Stimulated activated naive B cell treated with anti-CD40 and anti-IgM and Interleukin-4, amounts not matched to agents 10 μg/mL and 1 μg/mL and 100 μg/mL, for 72 hours (primary cell): ENCODE results near the gene C19orf38.

Experiments used
- ATAC-seq, 2 donors: fragments of 150-1000 bp; cut with Tn5 transposase; replicated peaks; 2 replicates each; pipeline ENCODE4 v1.10.0; 2021; ENCODE audit warnings: moderate library complexity in 1 of 2
- DNase-seq: peaks from one replicate; pipeline ENCODE4 v3.0.0; 2021
- H3K27ac Mint-ChIP-seq: one replicate; pipeline ENCODE4 v1.8.0; 2022; ENCODE audit warnings: mild to moderate bottlenecking, mixed read lengths
- H3K27me3 Mint-ChIP-seq, 2 donors: one replicate each; pipeline ENCODE4 v1.8.0; 2022; ENCODE audit warnings: mixed read lengths in 2 of 2
- H3K36me3 Mint-ChIP-seq, 2 donors: one replicate each; pipeline ENCODE4 v1.8.0; 2022; ENCODE audit warnings: mixed read lengths in 2 of 2, mild to moderate bottlenecking in 1 of 2
- H3K4me1 Mint-ChIP-seq, 2 donors: one replicate each; pipeline ENCODE4 v1.8.0; 2022; ENCODE audit warnings: mixed read lengths in 2 of 2, mild to moderate bottlenecking in 1 of 2
- H3K4me3 Mint-ChIP-seq, 2 donors: one replicate each; pipeline ENCODE4 v1.8.0; 2022; ENCODE audit warnings: mild to moderate bottlenecking in 2 of 2, mixed read lengths in 2 of 2, moderate library complexity in 1 of 2
- H3K9me3 Mint-ChIP-seq, 2 donors: one replicate each; pipeline ENCODE4 v1.8.0; 2022; ENCODE audit warnings: mixed read lengths in 2 of 2, mild to moderate bottlenecking in 1 of 2

C19orf38 gene

DNA sequence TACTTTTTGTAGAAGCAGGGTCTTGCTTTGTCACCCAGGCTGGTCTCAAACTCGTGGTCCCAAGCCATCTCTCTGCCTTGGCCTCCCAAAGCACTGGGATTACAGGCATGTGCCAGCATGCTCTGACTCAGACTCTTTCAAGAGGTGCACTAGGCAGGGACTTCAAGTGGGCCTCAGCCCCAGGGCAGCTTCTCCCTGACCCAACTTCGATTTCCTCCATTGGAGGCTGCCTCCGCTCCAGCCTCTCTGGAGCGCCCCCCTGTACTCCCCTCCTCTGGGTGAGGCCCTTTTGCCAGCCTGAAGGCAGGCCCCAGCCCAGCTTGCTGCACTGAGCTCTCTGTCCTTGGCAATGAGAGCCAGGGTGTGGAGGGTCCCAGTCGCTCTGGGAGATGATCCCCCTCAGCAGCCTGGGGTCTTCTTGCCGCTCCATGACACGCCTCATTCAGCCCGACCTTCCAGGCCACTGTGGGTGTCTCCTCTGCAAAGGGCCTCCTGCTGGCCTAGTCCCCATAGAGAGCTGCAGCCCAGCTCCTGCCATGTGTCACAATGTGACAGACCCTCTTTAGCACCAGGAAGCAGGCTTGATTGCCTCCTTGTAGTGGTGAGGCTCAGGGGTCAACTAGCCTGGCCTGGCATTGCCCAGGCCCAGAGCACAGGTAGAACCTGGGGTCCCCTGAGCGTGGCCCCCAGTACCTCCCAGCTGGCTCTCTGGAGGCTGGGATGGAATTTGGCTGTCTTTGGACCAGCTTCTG is 39.6 kb downstream of the C19orf38 start:
- no peak for DNase-seq
- Mint-ChIP-seq H3K27ac (peak overlapping the region; percentile 56), H3K36me3 (peaks cover 3 to 18% of the 10 kb centered on the region in 2 donors)

DNA sequence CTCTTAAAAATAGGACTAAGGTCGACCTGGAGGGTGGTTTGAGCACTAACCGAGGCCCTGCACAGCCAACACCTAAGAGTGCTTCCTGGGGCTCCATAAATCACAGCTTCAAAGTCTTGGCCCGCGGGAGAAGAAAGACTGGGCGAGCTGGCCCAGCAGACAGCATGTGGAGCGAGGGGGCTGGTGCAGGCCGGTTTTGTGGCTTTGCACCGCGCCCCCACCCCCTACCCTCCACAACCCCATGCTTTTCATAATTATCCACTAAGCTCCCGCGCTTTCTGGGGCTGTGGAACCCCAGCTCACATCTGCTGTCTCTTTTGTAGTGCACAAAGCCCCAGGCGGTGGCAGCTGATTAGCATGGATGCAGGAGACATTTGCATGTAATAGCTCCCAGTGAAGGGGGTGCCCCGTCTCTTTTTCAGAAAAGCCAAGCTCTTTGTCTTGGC is 40.2 kb downstream of the C19orf38 start:
- DNase-seq, result no peak
- H3K9me3 Mint-ChIP-seq, result no peaks in the 10 kb centered on the region
- ATAC-seq, result peak; percentile 46 to 57
- peaks cover 3 to 18% of the 10 kb centered on the region in 2 donors for H3K36me3 Mint-ChIP-seq
- H3K27ac Mint-ChIP-seq, result no peak overlapping the region
- H3K4me1 Mint-ChIP-seq, result peaks cover 11 to 29% of the 10 kb centered on the region in 2 donors
- H3K4me3 Mint-ChIP-seq, result no peak overlapping the region
- H3K27me3 Mint-ChIP-seq, result no peaks in the 10 kb centered on the region

More for the DNA sequence above, 39.6 kb downstream of the C19orf38 start:
- no peaks in the 10 kb centered on the region for H3K27me3 Mint-ChIP-seq
- H3K4me3 Mint-ChIP-seq, result no peak overlapping the region
- no peaks in the 10 kb centered on the region for H3K9me3 Mint-ChIP-seq
- ATAC-seq, result no peak
- H3K4me1 Mint-ChIP-seq, result peaks cover 13 to 29% of the 10 kb centered on the region in 2 donors

DNA sequence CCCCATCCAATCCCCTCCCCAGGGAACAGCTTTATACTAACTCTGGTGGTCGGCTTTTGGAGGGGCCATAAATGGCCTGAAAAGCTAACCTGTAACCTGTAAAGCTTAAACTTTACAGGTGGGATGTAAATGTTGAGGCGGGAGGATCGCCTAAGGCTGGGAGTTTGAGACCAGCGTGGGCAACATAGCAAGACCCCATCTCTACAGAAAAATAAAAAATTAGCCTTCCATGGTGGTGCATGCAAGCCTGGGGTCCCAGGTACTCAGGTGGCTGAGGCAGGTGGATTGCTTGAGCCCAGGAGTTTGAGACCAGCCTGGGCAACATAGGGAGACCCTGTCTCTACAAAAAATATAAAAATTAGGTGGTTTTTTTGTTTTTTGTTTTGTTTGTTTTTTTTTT is 41.7 kb downstream of the C19orf38 start:
- DNase-seq (no peak), ATAC-seq (no peak)
- H3K4me3 Mint-ChIP-seq, result no peak overlapping the region
- H3K9me3 Mint-ChIP-seq, result no peaks in the 10 kb centered on the region
- peaks cover 13 to 35% of the 10 kb centered on the region in 2 donors for H3K4me1 Mint-ChIP-seq
- H3K36me3 Mint-ChIP-seq, result peaks cover 7 to 22% of the 10 kb centered on the region in 2 donors
- H3K27ac Mint-ChIP-seq, result no peak overlapping the region
- no peaks in the 10 kb centered on the region for H3K27me3 Mint-ChIP-seq

DNA sequence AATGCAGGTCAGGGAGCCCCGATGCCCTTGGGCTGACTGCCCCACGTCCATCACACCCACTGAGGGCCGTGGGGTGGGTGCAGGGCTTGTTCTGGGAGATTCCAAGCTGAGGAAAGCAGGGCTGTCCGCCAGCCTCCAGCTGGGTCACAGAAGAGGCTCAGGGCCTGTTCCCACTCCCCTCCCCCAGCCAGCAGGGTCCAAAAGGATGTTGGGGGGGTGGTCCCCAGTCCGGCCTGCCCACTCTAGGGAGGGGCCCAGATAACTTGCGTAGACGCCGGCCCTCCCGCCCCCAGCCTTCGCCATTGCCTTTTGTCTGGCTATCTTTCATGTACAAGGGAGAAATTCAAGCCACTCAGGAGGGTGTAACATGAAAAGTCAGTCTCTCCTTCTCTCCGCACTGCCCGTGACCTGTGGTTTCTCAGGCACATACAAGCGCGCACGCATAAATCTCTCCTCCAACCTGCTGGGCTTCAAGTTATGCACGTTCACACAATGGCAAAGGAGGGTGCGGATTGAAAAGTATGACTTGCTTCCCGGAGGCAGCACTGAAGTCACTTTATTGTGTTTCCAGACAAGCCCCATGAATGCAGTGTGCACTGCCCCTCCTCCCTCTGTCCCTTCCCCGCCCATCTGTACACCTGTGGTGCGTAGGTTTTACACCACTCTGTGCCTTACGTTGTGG is 43.3 kb downstream of the C19orf38 start:
- H3K27ac Mint-ChIP-seq, result no peak overlapping the region
- no peaks in the 10 kb centered on the region for H3K9me3 Mint-ChIP-seq
- ATAC-seq (no peak), DNase-seq (no peak)
- H3K36me3 Mint-ChIP-seq, result peaks cover 8 to 20% of the 10 kb centered on the region in 2 donors
- no peak overlapping the region for H3K4me3 Mint-ChIP-seq
- H3K4me1 Mint-ChIP-seq, result peaks cover 14 to 37% of the 10 kb centered on the region in 2 donors
- H3K27me3 Mint-ChIP-seq, result no peaks in the 10 kb centered on the region

DNA sequence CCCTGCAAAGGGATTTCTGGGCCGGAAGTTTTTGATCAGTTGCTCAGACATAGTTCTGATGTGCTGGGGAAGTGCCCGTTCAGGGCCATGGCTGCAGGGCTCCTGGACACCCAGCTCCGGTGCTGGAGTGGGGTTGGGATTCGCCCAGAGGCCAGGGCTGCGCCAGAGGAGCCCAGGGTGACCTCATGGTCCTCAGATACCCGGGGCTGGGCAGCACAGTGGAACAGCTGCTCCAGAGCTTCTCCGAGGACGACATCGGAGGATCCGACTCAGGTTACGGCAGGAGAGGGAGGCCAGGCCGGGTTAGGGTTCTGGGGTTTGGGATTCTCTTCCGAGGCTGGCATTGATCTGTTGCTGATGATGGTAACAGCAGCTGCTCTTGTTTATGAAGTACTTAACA is 44.0 kb downstream of the C19orf38 start:
- Mint-ChIP-seq H3K36me3 (peaks cover 8 to 22% of the 10 kb centered on the region in 2 donors), H3K4me1 (peaks cover 14 to 40% of the 10 kb centered on the region in 2 donors), H3K9me3 (no peaks in the 10 kb centered on the region), H3K27me3 (no peaks in the 10 kb centered on the region), H3K4me3 (no peak overlapping the region), H3K27ac (no peak overlapping the region)
- no peak for ATAC-seq
- no peak for DNase-seq

DNA sequence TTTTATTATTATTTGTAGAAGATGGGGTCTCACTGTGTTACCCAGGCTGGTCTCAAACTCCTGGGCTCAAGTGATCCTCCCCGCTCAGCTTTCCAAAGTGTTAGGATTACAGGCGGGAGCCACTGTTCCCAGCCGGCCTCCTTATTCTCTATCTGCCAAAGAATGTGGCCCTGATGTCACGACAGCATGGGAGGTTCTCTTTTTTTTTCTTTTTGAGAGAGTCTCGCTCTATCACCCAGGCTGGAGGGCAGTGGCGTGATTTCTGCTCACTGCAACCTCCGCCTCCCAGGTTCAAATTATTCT is 46.6 kb downstream of the C19orf38 start:
- H3K4me1 Mint-ChIP-seq, result peaks cover 12 to 34% of the 10 kb centered on the region in 2 donors
- H3K27ac Mint-ChIP-seq, result no peak overlapping the region
- H3K27me3 Mint-ChIP-seq, result no peaks in the 10 kb centered on the region

DNA sequence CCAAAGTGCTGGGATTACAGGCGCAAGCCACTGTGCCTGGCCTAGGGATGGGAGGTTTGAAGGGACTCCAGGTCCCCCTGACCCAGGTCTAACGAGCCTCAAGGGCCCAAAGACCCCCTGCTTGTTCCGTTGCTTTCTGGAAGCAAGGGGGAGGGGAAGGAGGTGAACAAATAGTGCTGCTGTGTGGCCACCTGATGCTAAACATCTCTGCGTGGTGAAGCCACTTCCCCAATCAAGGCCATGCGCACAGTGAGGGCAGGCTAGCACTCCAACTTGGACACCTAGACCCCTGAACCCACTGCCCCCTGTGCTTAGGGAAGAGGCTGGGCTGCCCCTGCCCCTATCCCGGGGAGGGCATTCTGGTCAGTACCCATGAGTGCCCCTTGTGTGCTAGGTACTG is 47.1 kb downstream of the C19orf38 start:
- DNase-seq, result no peak
- no peaks in the 10 kb centered on the region for H3K9me3 Mint-ChIP-seq
- H3K4me3 Mint-ChIP-seq, result peak overlapping the region in 1 of 2 donors; percentile 52
- H3K4me1 Mint-ChIP-seq, result peaks cover 12 to 38% of the 10 kb centered on the region in 2 donors
- peaks cover 5 to 28% of the 10 kb centered on the region in 2 donors for H3K36me3 Mint-ChIP-seq
- no peak overlapping the region for H3K27ac Mint-ChIP-seq
- ATAC-seq, result no peak
- no peaks in the 10 kb centered on the region for H3K27me3 Mint-ChIP-seq

More for the DNA sequence above, 46.6 kb downstream of the C19orf38 start:
- Mint-ChIP-seq H3K36me3 (peaks cover 5 to 28% of the 10 kb centered on the region in 2 donors), H3K9me3 (no peaks in the 10 kb centered on the region), H3K4me3 (no peak overlapping the region)
- DNase-seq (no peak), ATAC-seq (no peak)

DNA sequence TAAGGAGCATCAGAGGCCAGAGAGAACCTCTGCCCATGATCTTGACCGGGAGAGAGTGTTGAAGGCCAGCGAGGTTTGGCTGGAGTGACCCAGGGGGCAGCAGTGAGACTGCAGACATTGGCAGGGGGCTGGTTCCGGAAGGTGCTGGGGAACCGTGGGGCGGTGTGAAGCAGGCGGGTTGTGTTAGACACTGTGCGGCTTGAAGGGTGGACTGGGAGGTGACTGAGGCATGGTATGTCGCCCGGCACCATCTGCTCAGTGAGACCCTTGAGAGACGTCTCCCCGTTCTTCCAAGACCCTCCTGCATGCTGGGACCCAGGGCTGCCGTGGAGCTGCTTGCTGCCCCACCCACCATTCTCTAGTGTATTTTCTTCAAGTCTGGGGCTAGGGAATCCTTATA is 47.7 kb downstream of the C19orf38 start:
- Mint-ChIP-seq H3K27me3 (no peaks in the 10 kb centered on the region), H3K27ac (no peak overlapping the region), H3K4me3 (no peak overlapping the region), H3K36me3 (peaks cover 5 to 28% of the 10 kb centered on the region in 2 donors), H3K9me3 (no peaks in the 10 kb centered on the region), H3K4me1 (peaks cover 12 to 38% of the 10 kb centered on the region in 2 donors)
- DNase-seq (no peak), ATAC-seq (no peak)

DNA sequence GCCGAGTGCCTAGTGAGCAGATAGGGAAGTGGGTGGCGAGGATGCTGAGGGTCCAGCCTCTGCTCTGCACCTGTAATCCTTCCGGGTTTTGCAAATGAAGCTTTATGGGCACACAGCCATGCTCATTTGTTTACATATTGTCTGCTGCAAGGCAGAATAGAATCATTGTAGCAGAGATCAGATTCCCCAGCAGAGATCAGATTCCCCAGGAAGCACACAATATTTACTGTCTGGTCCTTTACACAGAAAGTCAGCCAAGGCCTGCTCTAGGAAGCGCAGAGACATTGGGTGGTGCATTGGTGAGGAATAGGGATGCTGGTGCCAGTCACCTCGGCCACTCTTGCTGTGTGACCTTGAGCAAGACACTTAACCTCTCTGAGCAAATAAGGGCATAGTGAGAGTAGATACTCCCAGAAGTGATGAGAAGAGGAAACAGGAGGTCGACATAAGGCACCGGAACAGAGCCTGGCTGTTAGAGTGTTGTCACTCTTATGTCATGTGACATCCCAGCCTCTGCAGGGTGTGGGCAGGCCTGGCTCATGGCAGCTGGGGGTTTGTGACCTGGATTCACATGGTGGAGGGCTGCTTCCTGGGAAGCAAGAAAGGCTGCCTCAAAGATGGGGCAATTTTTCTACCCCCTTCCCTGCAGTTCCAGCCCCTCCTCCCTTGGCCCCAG is 48.8 kb downstream of the C19orf38 start:
- H3K27ac Mint-ChIP-seq, result no peak overlapping the region
- no peaks in the 10 kb centered on the region for H3K27me3 Mint-ChIP-seq
- H3K4me3 Mint-ChIP-seq, result no peak overlapping the region
- H3K36me3 Mint-ChIP-seq, result peaks cover 6 to 24% of the 10 kb centered on the region in 2 donors
- DNase-seq (no peak), ATAC-seq (peak in 1 of 2 donors; percentile 48)
- no peaks in the 10 kb centered on the region for H3K9me3 Mint-ChIP-seq
- H3K4me1 Mint-ChIP-seq, result peaks cover 12 to 38% of the 10 kb centered on the region in 2 donors

DNA sequence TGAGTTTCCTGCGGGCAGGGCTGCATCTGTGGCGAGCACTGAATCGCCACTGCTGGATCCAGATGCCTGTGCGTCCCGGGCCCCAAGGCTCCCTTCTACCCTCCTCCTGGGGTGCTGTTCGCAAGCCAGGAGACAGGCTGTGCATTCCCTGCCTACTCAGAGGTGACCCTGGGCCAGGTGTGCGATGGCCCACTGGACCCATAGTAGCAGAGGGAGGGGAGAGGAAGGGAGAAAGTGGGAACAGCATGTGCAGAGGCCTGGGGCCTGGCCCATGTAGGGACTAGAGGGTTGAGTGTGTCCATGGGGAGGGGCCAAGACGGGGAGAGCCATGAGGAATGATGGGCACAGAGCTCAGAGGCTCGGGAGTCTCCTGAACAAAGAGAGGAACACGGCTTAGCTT is 50.4 kb downstream of the C19orf38 start:
- no peaks in the 10 kb centered on the region for H3K9me3 Mint-ChIP-seq
- no peak overlapping the region for H3K4me3 Mint-ChIP-seq
- peaks cover 14 to 36% of the 10 kb centered on the region in 2 donors for H3K36me3 Mint-ChIP-seq
- H3K27me3 Mint-ChIP-seq, result no peaks in the 10 kb centered on the region
- ATAC-seq (no peak), DNase-seq (no peak)
- H3K4me1 Mint-ChIP-seq, result peaks cover 14 to 38% of the 10 kb centered on the region in 2 donors
- no peak overlapping the region for H3K27ac Mint-ChIP-seq

DNA sequence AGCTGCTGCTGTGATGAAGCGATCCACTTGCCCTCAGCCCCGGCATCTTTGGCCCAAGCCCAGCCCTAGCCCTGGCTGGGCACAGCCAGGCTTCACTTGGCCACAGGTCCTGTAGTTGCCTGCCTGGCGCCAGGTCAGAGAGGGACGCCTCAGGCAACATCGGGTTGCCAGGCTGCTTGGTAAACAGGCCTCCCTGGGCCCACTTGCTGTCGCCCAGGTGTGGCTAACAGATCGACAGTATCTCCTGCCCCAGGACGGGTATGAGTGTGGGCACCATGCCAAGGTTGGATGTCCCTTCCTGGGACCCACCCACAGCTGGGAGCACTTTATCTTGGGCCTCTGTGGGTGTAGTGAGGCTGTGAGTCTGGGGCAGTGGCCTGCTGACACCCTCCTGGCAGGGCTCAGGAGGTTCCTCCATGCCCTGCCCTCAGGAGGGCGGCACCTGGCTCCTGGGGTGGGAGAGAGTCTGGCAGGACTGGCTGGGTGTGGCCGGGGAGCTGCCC is 51.0 kb downstream of the C19orf38 start:
- Mint-ChIP-seq H3K27ac (no peak overlapping the region), H3K4me3 (no peak overlapping the region), H3K27me3 (no peaks in the 10 kb centered on the region), H3K9me3 (no peaks in the 10 kb centered on the region), H3K4me1 (peaks cover 17 to 34% of the 10 kb centered on the region in 2 donors), H3K36me3 (peaks cover 11 to 40% of the 10 kb centered on the region in 2 donors)
- no peak for DNase-seq
- ATAC-seq, result no peak

DNA sequence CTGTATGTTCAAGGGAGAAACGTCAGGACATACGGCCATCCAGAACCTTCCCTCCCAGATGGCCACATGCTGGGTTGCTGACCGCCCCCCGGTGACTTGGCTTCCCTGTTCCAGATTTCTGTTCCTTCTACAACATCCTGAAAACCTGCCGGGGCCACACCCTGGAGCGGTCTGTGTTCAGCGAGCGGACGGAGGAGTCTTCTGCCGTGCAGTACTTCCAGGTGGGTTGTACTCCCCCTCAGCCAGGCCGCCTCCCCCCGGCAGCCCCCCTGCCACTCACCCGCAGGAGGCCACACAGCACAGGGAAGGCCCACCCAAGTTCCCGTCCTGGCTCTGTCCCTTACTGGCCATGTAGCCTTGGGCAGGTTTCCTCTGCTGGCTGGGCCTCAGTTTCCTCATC is 59.7 kb downstream of the C19orf38 start:
- H3K27ac Mint-ChIP-seq, result no peak overlapping the region
- H3K36me3 Mint-ChIP-seq, result peaks cover 32 to 66% of the 10 kb centered on the region in 2 donors
- H3K9me3 Mint-ChIP-seq, result no peaks in the 10 kb centered on the region
- no peak for DNase-seq
- peaks cover 0 to 7% of the 10 kb centered on the region in 2 donors for H3K4me1 Mint-ChIP-seq
- H3K27me3 Mint-ChIP-seq, result no peaks in the 10 kb centered on the region
- no peak overlapping the region for H3K4me3 Mint-ChIP-seq
- ATAC-seq, result no peak

DNA sequence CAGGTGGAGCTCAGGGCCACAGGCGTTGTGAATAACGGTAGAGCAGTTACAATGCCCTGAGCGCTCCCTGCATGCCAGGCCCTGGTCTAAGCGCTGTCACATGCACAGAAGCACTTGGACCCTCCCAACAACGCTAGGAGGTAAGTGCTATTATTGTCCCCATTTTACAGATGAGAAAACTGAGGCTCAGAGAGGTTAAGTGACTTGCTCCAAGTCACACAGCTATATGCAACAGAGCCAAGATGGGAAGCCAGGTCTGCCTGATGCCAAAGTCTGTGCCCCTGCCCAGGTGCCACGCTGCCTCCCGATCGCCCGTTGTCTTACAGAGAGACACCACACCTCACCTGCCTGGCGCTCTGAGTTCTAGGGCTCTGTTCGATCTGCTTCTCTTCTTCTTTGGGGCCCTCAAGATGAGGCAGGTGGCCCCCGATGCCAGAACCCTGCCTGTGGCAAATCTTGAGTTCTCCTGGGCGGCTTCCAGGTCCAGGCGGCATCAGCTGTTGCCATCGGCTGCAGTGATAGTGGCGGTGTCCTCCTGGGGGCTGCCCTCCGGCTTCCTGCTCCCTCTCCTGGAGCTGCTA is 60.3 kb downstream of the C19orf38 start:
- Mint-ChIP-seq H3K4me1 (peaks cover 0 to 5% of the 10 kb centered on the region in 2 donors), H3K27ac (no peak overlapping the region), H3K4me3 (no peak overlapping the region), H3K36me3 (peaks cover 32 to 64% of the 10 kb centered on the region in 2 donors), H3K27me3 (no peaks in the 10 kb centered on the region), H3K9me3 (no peaks in the 10 kb centered on the region)
- DNase-seq (no peak), ATAC-seq (no peak)
